ENCODE measurements around the gene PEX11B. TPM values are rescaled to one million over a fixed set of nuclear protein-coding genes. Genes with fewer than 3 reads are reported as not detected.

Gene PEX11B
- total RNA-seq, 3 donors from 2014 or later = 20.3 to 40.1 (median 22.0) TPM

GRCh38 chr1:145891143-145891542 lies 27.4 kb downstream of the PEX11B start:
- H3K27ac ChIP-seq = peak overlapping the region; percentile 96 to 98
- intact Hi-C loops (cut with DNase I; ENCODE audit: low total_unique reads) = no loop called here

GRCh38 chr1:145889722-145890121 lies 28.8 kb downstream of the PEX11B start:
- H3K27me3 ChIP-seq = no peaks in the 10 kb centered on the region
- no peaks in the 10 kb centered on the region for H3K36me3 ChIP-seq
- DNase-seq (ENCODE audit: low spot score in 2 of 2) = no peak
- H3K27ac ChIP-seq = peak overlapping the region; percentile 96 to 98
- TF ChIP-seq POLR2AphosphoS5 (IDR thresholded peaks at IDR 0.05) (no peak), POLR2A (IDR thresholded peaks at IDR 0.05) (no peak), CTCF (IDR thresholded peaks at IDR 0.05) (no peak)
- H3K9me3 ChIP-seq = no peaks in the 10 kb centered on the region
- intact Hi-C loops (cut with DNase I; ENCODE audit: low total_unique reads) = no loop called here
- peaks cover 7 to 35% of the 10 kb centered on the region in 2 donors for H3K4me1 ChIP-seq
- H3K4me3 ChIP-seq = no peak overlapping the region

More at GRCh38 chr1:145891143-145891542, 27.4 kb downstream of the PEX11B start:
- Histone ChIP-seq H3K27me3 (no peaks in the 10 kb centered on the region), H3K36me3 (no peaks in the 10 kb centered on the region), H3K4me1 (peaks cover 7 to 35% of the 10 kb centered on the region in 2 donors), H3K9me3 (no peaks in the 10 kb centered on the region), H3K4me3 (peak overlapping the region in 2 of 3 donors; percentile 19 to 55)
- peak in 1 of 2 donors; percentile 73 for DNase-seq (ENCODE audit: low spot score in 2 of 2)
- TF ChIP-seq CTCF (IDR thresholded peaks at IDR 0.05) (no peak), POLR2AphosphoS5 (IDR thresholded peaks at IDR 0.05) (peak in 2 of 3 donors; percentile 19 to 48), POLR2A (IDR thresholded peaks at IDR 0.05) (no peak)

- H3K36me3 ChIP-seq = no peaks in the 10 kb centered on the region
- peaks cover 5 to 24% of the 10 kb centered on the region in 2 donors for H3K4me1 ChIP-seq
- no peaks in the 10 kb centered on the region for H3K9me3 ChIP-seq
- H3K27ac ChIP-seq = peak overlapping the region; percentile 26 to 28
- intact Hi-C loops (cut with DNase I; ENCODE audit: low total_unique reads) = no loop called here
- TF ChIP-seq POLR2A (IDR thresholded peaks at IDR 0.05) (no peak), POLR2AphosphoS5 (IDR thresholded peaks at IDR 0.05) (no peak)
- H3K4me3 ChIP-seq = no peak overlapping the region
- H3K27me3 ChIP-seq = no peaks in the 10 kb centered on the region
- no peak for DNase-seq (ENCODE audit: low spot score in 2 of 2)
These were observed 30.9 kb downstream of the PEX11B start for GRCh38 chr1:145887631-145888030.

- Histone ChIP-seq H3K27me3 (no peaks in the 10 kb centered on the region), H3K4me1 (peaks cover 5 to 21% of the 10 kb centered on the region in 2 donors), H3K9me3 (no peaks in the 10 kb centered on the region), H3K36me3 (no peaks in the 10 kb centered on the region), H3K4me3 (no peak overlapping the region), H3K27ac (peak overlapping the region in 1 of 2 donors; percentile 26)
- DNase-seq (ENCODE audit: low spot score in 2 of 2) = no peak
- intact Hi-C loops (cut with DNase I; ENCODE audit: low total_unique reads) = no loop called here
- no peak for TF ChIP-seq CTCF (IDR thresholded peaks at IDR 0.05)
These were observed 31.7 kb downstream of the PEX11B start for GRCh38 chr1:145886816-145887215.

GRCh38 chr1:145886390-145886789 lies 32.1 kb downstream of the PEX11B start:
- no peak for DNase-seq (ENCODE audit: low spot score in 2 of 2)
- peak overlapping the region; percentile 54 to 80 (median 57) for H3K4me3 ChIP-seq
- H3K9me3 ChIP-seq = no peaks in the 10 kb centered on the region
- intact Hi-C loops (cut with DNase I; ENCODE audit: low total_unique reads) = no loop called here
- H3K27me3 ChIP-seq = no peaks in the 10 kb centered on the region
- no peak for TF ChIP-seq POLR2A (IDR thresholded peaks at IDR 0.05)
- TF ChIP-seq CTCF (IDR thresholded peaks at IDR 0.05) = no peak
- TF ChIP-seq POLR2AphosphoS5 (IDR thresholded peaks at IDR 0.05) = no peak
- no peaks in the 10 kb centered on the region for H3K36me3 ChIP-seq
- H3K27ac ChIP-seq = peak overlapping the region in 1 of 2 donors; percentile 26
- H3K4me1 ChIP-seq = peaks cover under 1 to 17% of the 10 kb centered on the region in 2 donors
